NCI-H128 (cell line): ENCODE measurements around the gene LRRC59.
A peak's percentile ranks its signal among the peaks of the same experiment; 100 is the strongest.

ENCODE experiments used
- DNase-seq: peaks from one replicate; lab custom pipeline; 2025; ENCODE audit not compliant: unreplicated experiment; lab: John Stamatoyannopoulos, UW

The LRRC59 gene

GRCh38 chr17:50388728-50389127 is 8.6 kb downstream of the LRRC59 start:
- no peak for DNase-seq

DNA sequence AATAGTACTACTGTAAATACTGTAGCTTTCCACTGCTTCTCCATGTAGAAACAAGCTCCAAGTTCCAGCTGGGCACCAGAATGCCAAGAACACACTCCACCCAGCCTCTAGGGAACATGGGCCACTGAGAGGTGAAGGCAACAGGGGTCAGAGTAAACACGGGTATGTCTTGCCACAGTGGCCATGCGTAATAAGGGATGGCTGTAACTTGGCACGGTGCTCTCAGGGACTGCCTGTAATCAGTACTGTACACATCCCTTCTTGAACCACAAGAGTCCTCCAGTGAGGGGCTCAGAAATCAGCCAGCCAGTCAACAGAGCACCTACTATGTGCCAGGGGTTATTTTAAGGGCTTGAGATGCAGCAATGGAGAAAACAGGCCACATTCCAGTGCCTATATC is 10.8 kb downstream of the LRRC59 start:
- no peak for DNase-seq

- DNase-seq: no peak
These were observed 14.4 kb downstream of the LRRC59 start for GRCh38 chr17:50382931-50383330.

- DNase-seq: no peak
These were observed 15.4 kb downstream of the LRRC59 start for GRCh38 chr17:50381920-50382319.

DNA sequence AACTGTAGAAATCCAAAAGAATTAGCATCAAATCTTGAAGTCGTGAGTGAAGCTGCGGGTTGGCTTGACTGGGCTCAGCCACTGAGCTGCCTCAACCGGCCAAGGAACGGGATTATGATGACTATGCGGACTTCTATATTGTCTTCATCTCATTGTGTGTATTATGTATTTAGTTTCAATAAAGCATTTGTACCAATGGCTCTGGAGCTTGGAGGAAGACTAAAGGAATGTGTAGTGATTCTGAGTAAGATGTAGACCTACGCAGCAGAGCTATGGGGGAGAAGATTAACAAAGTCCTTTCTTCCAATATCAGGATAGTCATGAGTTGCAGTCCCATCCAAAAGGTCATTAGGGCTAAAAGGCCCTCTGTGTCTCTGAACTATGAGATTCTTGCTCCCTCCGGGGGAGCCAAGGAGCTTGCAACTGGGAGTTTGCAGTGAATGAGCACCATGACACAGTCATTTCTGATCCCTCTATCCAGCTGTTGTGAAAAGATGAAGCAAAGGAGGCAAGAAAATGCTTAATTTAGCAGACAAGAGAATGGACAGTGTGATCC is 16.0 kb downstream of the LRRC59 start:
- DNase-seq: no peak

DNA sequence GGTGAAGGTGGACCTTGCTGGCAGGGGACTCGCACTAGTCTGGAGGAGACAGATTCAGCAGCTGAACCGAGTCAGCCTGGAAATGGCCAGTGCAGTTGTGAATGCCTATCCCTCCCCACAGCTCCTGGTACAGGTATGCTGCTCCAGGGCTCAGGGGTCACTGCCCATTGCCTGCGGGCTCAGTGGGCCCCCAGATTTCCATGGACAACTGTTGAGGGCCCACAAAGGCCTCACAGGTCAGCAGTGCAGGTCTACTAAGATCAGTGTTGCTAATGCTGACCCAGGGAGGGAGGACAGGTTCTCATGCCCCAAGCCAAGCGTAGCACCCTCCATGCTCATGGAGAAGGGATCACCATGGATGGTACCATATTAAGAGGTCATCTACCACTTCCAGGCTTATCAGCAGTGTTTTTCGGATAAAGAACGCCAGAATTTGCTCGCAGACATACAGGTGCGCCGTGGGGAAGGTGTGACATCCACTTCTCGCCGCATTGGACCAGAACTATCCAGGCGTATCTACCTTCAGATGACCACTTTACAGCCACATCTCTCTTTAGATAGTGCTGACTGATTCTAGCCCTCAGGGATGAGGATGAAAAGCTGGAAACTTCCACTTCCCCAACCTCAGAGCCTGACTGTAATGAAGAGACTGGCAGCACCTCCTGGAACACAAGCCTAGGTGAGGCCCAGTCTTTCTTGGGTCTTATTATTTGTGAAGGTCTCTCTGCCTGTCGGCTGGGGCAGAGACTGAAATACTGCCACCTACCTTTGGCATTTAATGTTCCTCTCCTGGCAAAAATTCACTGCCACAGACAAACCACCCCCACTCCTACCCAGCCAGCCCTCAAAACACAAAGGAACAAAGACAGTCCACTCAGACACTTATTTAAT is 16.7 kb downstream of the LRRC59 start:
- no peak for DNase-seq

DNA sequence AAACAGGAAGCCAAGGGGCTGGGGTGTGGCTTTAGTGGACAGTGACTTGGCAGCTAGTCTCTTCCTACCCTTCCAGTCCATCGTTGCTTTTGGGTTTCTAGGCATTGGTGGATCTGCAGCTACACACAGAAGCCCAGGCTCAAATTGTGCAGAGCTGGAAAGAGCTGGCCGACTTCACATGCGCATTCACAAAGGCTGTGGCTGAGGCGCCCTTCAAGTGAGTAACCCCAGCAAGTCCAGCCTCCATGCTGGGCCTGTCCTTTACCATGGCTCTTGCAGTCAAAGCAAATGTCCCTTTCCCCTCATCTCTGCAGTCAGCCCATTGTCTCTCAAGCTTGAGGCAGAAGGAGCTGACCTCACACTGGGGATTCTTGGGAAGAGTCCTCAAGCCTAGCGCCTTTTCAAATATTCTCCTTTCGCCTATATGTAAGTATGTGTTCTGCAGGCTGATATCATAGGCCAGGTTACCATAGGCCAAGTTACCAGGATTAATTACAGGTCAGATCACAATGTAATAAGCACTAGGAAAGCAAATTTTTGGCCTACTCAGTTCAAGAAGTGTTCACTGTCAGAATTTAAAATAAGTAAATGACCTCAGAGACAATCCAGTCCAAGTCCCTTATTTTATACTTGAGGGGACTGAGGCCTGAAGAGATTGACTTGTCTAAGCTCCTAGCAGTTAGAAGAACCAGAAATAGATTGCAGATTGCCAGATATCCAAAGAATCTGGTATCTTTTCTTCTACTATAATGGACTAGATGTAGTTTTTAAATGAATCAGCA is 17.8 kb downstream of the LRRC59 start:
- no peak for DNase-seq

DNA sequence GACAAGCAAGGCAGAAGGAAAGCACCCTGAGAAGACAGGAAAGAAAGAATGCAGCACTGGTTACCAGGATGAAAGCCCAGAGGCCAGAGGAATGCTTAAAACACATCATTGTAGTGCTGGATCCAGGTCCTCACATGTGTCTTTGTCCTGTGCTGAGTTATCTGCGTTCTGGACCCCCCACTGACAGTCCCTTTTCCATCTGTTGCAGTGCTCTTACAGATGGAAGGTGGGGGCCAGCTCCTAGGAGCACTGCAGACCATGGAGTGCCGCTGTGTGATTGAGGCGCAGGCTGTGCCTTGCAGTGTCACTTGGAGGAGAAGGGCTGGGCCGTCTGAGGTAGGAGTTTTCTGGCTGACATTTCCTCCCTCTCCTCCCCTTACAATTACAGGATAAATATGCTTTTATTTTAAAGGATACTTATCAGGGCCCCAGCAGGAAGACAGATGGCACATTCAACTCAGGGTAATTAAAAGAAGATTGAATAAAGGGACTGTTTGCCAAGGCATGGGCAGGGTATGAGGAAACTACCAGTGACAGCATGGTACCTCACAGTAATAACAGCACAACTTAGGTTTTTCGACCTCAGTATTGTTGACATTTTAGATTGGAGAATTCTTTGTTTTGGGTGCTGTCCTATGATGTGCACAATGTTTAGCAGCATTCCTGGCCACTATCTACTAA is 21.3 kb downstream of the LRRC59 start:
- DNase-seq: no peak

GRCh38 chr17:50373705-50374104 is 23.6 kb downstream of the LRRC59 start:
- DNase-seq: no peak

- DNase-seq: peak; percentile 68
These were observed 24.4 kb downstream of the LRRC59 start, which contains the start of the genes EME1 and MRPL27 for GRCh38 chr17:50372758-50373556. Gene EME1, plus strand, starts transcription at chr17:50373229. Its CDS starts 1,980 bp downstream, at chr17:50375209. Gene MRPL27, minus strand, starts transcription at chr17:50373184. Its CDS starts 14 bp downstream, at chr17:50373170.

DNA sequence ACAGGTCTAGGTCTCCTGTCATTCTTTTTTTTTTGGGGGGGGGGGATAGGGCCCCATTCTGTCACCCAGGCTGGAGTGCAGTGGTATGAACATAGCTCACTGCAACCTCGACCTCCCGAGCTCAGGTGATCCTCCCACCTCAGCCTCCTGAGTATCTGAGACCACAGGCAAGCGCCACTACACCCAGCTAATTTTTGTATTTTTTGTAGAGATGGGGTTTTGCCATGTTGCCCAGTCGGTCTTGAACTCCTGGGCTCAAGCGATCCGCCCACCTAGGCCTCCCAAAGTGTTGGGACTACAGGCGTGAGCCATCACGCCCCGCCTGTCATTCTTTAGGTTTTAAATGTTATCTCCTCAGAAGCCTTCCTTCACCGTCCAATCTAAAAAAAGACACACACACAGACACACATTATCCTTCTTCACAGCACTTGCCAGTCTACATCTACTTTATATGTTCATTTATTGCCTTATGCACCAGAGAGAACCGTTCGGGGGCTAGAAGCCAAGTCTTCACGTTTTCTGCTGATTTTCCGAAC is 25.0 kb downstream of the LRRC59 start:
- no peak for DNase-seq

- no peak for DNase-seq
These were observed 25.8 kb downstream of the LRRC59 start for GRCh38 chr17:50371526-50371925.

- no peak for DNase-seq
These were observed 27.3 kb downstream of the LRRC59 start for GRCh38 chr17:50370052-50370451.

DNA sequence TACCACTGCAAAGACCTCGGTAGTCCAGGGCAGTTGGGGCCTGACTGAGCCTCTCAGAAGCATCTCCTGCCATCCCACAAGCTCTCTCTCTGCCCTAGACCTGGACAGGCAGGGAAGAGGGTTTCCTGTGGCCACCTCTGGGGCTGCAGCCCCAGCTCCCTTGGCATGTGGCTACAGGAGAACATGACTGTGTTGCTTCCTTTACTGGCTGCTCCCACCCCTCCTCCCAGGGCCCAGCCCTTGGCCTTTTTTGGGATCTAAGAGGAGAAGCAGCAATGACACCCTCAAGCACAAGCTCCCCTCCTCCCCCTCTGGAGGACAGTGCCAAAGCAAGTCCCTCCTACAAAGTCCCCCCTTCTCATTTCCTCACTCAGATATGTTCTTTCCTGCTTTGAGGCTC is 29.9 kb downstream of the LRRC59 start:
- no peak for DNase-seq

DNA sequence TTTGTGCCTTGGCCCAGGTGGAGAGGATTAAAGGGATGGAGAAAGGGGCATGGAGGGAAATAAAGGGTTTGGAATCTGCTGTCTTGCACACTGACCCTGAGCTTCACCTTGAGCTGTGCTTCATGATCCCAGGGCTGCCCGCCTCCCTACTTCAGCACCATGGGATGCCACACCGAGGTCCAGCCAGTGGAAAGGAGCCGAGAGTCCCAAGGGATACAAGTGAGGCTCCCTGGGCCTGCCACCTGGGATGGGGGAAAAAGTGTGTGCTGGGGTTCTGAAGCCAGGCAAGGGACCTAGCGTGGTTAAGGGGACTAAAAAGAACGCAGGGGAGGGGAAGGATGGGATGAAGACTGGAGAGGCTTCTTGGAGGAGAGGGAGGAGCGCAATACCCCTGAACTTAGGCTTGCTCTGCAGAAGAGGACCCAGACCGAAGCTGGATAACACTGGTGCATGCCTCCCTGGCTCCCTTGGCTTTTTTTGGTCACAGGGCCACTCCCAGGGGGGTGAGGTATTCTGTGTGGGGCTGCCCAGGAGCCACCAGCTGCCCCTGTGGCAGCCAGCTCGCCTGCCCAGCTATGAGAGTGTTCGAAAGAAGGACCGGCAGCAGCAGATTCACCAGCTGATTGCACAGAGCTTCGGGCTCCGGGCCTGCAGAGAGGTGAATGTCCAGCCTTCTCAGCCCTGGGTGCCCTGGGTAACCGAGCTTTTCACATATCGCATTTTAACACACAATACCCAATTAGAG is 31.5 kb downstream of the LRRC59 start:
- no peak for DNase-seq

GRCh38 chr17:50365165-50365564 is 32.2 kb downstream of the LRRC59 start:
- DNase-seq: no peak

DNA sequence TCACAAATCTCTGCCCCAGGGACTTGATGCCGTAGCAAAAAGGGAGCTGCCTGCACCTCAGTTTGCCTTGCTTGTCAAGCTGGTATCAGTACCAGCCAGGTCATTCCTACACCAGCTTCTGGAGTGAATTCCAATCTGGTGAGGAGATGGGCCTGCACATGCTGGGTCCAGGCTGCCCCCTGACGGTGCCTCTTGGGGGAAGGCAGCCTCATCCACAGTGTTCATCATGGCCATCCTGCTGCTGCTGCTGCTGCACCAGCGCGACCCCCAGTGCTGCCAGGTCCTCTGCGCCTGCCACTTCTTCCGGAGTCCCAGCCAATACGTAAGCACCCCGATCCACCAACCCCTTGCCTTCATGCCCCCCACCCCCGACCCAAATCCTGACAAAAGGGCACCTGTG is 32.6 kb downstream of the LRRC59 start:
- DNase-seq: no peak

GRCh38 chr17:50364061-50364458 is 33.3 kb downstream of the LRRC59 start:
- no peak for DNase-seq
